H9 (cell line): ENCODE data around the gene IL17F. TPM values are rescaled to one million over a fixed set of nuclear protein-coding genes. Genes with fewer than 3 reads are reported as not detected.

Source experiments
- DNase-seq: peaks from one replicate; pipeline ENCODE4 v3.0.0-alpha.2; 2017
- H2AFZ ChIP-seq: one replicate; pipeline ENCODE4 v1.6.1; 2013; ENCODE audit warnings: mild to moderate bottlenecking, low read length, control low read depth, moderate library complexity
- H2AK5ac ChIP-seq: 2 replicates; pipeline ENCODE4 v1.6.1; 2013; ENCODE audit warnings: low read length, control low read depth, mixed read lengths; ENCODE audit not compliant: insufficient read length
- H2BK120ac ChIP-seq: one replicate; pipeline ENCODE4 v1.6.1; 2013; ENCODE audit warnings: low read depth, mild to moderate bottlenecking, low read length, control low read depth, inconsistent platforms; ENCODE audit not compliant: poor library complexity, severe bottlenecking
- H2BK12ac ChIP-seq: 2 replicates; pipeline ENCODE4 v1.6.1; 2013; ENCODE audit warnings: low read length, control low read depth, mixed read lengths, low read depth; ENCODE audit not compliant: insufficient read length
- H2BK15ac ChIP-seq: 2 replicates; pipeline ENCODE4 v1.6.1; 2013; ENCODE audit warnings: low read depth, low read length, control low read depth
- H2BK20ac ChIP-seq: one replicate; pipeline ENCODE4 v1.6.1; 2013; ENCODE audit warnings: low read depth, mild to moderate bottlenecking, low read length, control low read depth, inconsistent platforms; ENCODE audit not compliant: poor library complexity, severe bottlenecking
- H2BK5ac ChIP-seq: 2 replicates; pipeline ENCODE4 v1.6.1; 2013; ENCODE audit warnings: low read length, control low read depth, mixed read lengths; ENCODE audit not compliant: insufficient read length
- H3K14ac ChIP-seq: 2 replicates; pipeline ENCODE4 v1.6.1; 2013; ENCODE audit warnings: low read length, control low read depth; ENCODE audit not compliant: insufficient read depth
- H3K18ac ChIP-seq: 2 replicates; pipeline ENCODE4 v1.6.1; 2013; ENCODE audit warnings: low read depth, mild to moderate bottlenecking, mixed read lengths, low read length, control low read depth; ENCODE audit not compliant: insufficient read length
- H3K23ac ChIP-seq: 2 replicates; pipeline ENCODE4 v1.6.1; 2013; ENCODE audit warnings: low read length, control low read depth, mixed read lengths, low read depth; ENCODE audit not compliant: insufficient read length
- H3K23me2 ChIP-seq: 2 replicates; pipeline ENCODE4 v1.6.1; 2013; ENCODE audit warnings: low read depth, mild to moderate bottlenecking, mixed read lengths, low read length, control low read depth; ENCODE audit not compliant: insufficient read length, poor library complexity, severe bottlenecking
- H3K27ac ChIP-seq: 2 replicates; pipeline ENCODE4 v1.5.1; 2013; ENCODE audit warnings: low read length, control low read depth, mixed read lengths, low read depth; ENCODE audit not compliant: insufficient read length
- H3K27me3 ChIP-seq: 2 replicates; pipeline ENCODE4 v1.6.1; 2013; ENCODE audit warnings: low read length, control low read depth, inconsistent platforms; ENCODE audit not compliant: insufficient read depth
- H3K4ac ChIP-seq: 2 replicates; pipeline ENCODE4 v1.6.1; 2013; ENCODE audit warnings: low read depth, mild to moderate bottlenecking, control low read depth, inconsistent platforms, low read length, moderate library complexity
- H3K4me1 ChIP-seq: 2 replicates; pipeline ENCODE4 v1.6.1; 2013; ENCODE audit warnings: low read length, control low read depth, inconsistent platforms; ENCODE audit not compliant: insufficient read depth
- H3K4me2 ChIP-seq: 2 replicates; pipeline ENCODE4 v1.6.1; 2013; ENCODE audit warnings: low read length, control low read depth, mixed read lengths; ENCODE audit not compliant: insufficient read length, insufficient read depth
- H3K56ac ChIP-seq: 2 replicates; pipeline ENCODE4 v1.6.1; 2013; ENCODE audit warnings: low read depth, mild to moderate bottlenecking, mixed read lengths, low read length, control low read depth; ENCODE audit not compliant: insufficient read length
- H3K79me1 ChIP-seq: 2 replicates; pipeline ENCODE4 v1.6.1; 2013; ENCODE audit warnings: low read depth, mild to moderate bottlenecking, moderate library complexity, low read length, control low read depth, inconsistent platforms; ENCODE audit not compliant: insufficient read depth, poor library complexity, severe bottlenecking
- H3K79me2 ChIP-seq: 2 replicates; pipeline ENCODE4 v1.6.1; 2013; ENCODE audit warnings: low read length, control low read depth, inconsistent platforms; ENCODE audit not compliant: insufficient read depth
- H3K9ac ChIP-seq: 2 replicates; pipeline ENCODE4 v1.6.1; 2013; ENCODE audit warnings: low read length, control low read depth, mixed read lengths; ENCODE audit not compliant: insufficient read length; ENCODE audit errors: extremely low read depth
- H3K9me3 ChIP-seq: one replicate; pipeline ENCODE4 v1.6.1; 2013; ENCODE audit warnings: low read depth, low read length, inconsistent platforms; ENCODE audit not compliant: control insufficient read depth
- H3T11ph ChIP-seq: one replicate; pipeline ENCODE4 v1.6.1; 2013; ENCODE audit warnings: mild to moderate bottlenecking, low read length, control low read depth, inconsistent platforms
- H4K20me1 ChIP-seq: one replicate; pipeline ENCODE4 v1.6.1; 2013; ENCODE audit not compliant: control insufficient read depth, insufficient read length, insufficient read depth
- H4K5ac ChIP-seq: 2 replicates; pipeline ENCODE4 v1.6.1; 2013; ENCODE audit warnings: low read depth, mild to moderate bottlenecking, mixed read lengths, low read length, control low read depth; ENCODE audit not compliant: insufficient read length
- H4K8ac ChIP-seq: replicated peaks from 2 replicates; pipeline ENCODE4 v1.6.1; 2013; ENCODE audit warnings: low read length, control low read depth, mixed read lengths, low read depth; ENCODE audit not compliant: insufficient read length
- H4K91ac ChIP-seq: 2 replicates; pipeline ENCODE4 v1.6.1; 2013; ENCODE audit warnings: low read depth, mild to moderate bottlenecking, moderate library complexity, mixed read lengths, low read length, control low read depth; ENCODE audit not compliant: insufficient read length
- H3K27ac Mint-ChIP-seq, 3 experiments: 2 replicates in 2 of 3; 3 replicates in 1 of 3; pipeline ENCODE4 v1.8.0; 2020 to 2021; ENCODE audit warnings: mixed read lengths in 3 of 3, mild to moderate bottlenecking in 1 of 3, moderate library complexity in 1 of 3
- H3K27me3 Mint-ChIP-seq: 2 replicates; pipeline ENCODE4 v1.8.0; 2021; ENCODE audit warnings: low read depth, mild to moderate bottlenecking, moderate library complexity, mixed read lengths
- H3K36me3 Mint-ChIP-seq, 3 experiments: 2 replicates in 2 of 3; 3 replicates in 1 of 3; pipeline ENCODE4 v1.8.0; 2020 to 2021; ENCODE audit warnings: low read depth in 3 of 3, mixed read lengths in 3 of 3; ENCODE audit not compliant: insufficient read depth in 1 of 3
- H3K4me1 Mint-ChIP-seq, 2 experiments: 2 replicates each; pipeline ENCODE4 v1.8.0; 2020; ENCODE audit warnings: mixed read lengths in 2 of 2
- H3K4me3 Mint-ChIP-seq, 2 experiments: 2 replicates in 1 of 2; 3 replicates in 1 of 2; pipeline ENCODE4 v1.8.0; 2020 to 2021; ENCODE audit warnings: mild to moderate bottlenecking in 2 of 2, mixed read lengths in 2 of 2, moderate library complexity in 1 of 2
- H3K9me3 Mint-ChIP-seq, 2 experiments: 2 replicates in 1 of 2; 3 replicates in 1 of 2; pipeline ENCODE4 v1.8.0; 2020; ENCODE audit warnings: mild to moderate bottlenecking in 2 of 2, mixed read lengths in 2 of 2, moderate library complexity in 1 of 2
- WGBS: extraction: QIAGEN DNeasy Blood & Tissue Kit; methylation state at CpG from one replicate; pipeline ENCODE4 v1.1.7; 2013; ENCODE audit warnings: missing lambda C conversion rate, low lambda C conversion rate, mixed read lengths; ENCODE audit not compliant: insufficient read length; ENCODE audit errors: extremely low coverage; 5-methylcytosine and 5-hydroxymethylcytosine counted together
- total RNA-seq: library from RNA; stranded (reverse); gene quantifications from 2 replicates; pipeline ENCODE4 v1.2.1, GENCODE V29; 2021
- TF ChIP-seq, protein P1 (sequence below): fragments of 200-600 bp; sonication (generic); conservative IDR thresholded peaks from 3 replicates; pipeline ENCODE4 v1.8.0; 2021; ENCODE audit warnings: antibody characterized with exemption, mild to moderate bottlenecking

The IL17F gene
- total RNA-seq, 1 experiment from 2014 or later: not detected

DNA sequence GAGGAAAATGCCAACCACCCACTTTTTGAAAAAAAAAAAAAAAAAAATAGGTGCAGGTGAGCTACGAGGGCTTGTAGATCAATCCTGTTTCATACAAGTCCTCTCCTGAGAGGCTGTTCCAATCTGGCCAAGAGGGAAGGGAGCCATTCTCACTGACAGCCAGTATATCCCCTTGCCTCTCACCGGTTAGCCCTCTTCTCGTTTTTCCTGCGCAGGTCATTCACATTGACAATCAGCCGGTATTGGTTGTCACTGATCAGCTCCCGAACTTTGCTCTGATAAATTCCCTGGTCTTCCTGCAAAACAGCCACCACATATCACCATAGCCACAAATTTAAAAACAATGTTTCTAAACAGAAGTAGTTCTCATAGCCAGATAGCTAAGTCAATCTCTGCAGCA lies 38.8 kb upstream of the IL17F start:
- Histone ChIP-seq H3K4me1 (peaks cover 3% of the 10 kb centered on the region; the same call in 1 of the 2 replicates), H2AFZ (no peak overlapping the region), H4K20me1 (no peaks in the 10 kb centered on the region), H4K91ac (no peak overlapping the region), H3K79me1 (peaks cover 10% of the 10 kb centered on the region), H3K4ac (no peak overlapping the region), H3K14ac (no peak overlapping the region), H2BK20ac (no peak overlapping the region), H3K18ac (no peak overlapping the region), H4K5ac (no peak overlapping the region), H3T11ph (no peak overlapping the region), H2BK12ac (no peak overlapping the region), H3K23me2 (peaks cover 3% of the 10 kb centered on the region), H2BK120ac (no peak overlapping the region), H3K4me2 (peak overlapping the region; percentile 77), H2AK5ac (no peak overlapping the region), H2BK15ac (no peak overlapping the region), H3K9me3 (no peaks in the 10 kb centered on the region), H3K23ac (no peak overlapping the region), H3K9ac (peak overlapping the region; percentile 83), H3K79me2 (peaks cover 12% of the 10 kb centered on the region; the same call in 1 of the 2 replicates), H3K27ac (no peak overlapping the region), H4K8ac (no peak overlapping the region), H3K27me3 (no peaks in the 10 kb centered on the region), H2BK5ac (no peak overlapping the region), H3K56ac (no peak overlapping the region)
- Mint-ChIP-seq H3K27ac (peak overlapping the region in 2 of 3 experiments; percentile 10 to 25; a peak in 4 of 7 replicates), H3K9me3 (no peaks in the 10 kb centered on the region), H3K27me3 (no peaks in the 10 kb centered on the region), H3K4me1 (peaks cover 14 to 20% of the 10 kb centered on the region in 2 experiments), H3K36me3 (peaks cover 49 to 56% (median 53%) of the 10 kb centered on the region in 3 experiments), H3K4me3 (no peak overlapping the region)
- TF ChIP-seq, protein P1, sequence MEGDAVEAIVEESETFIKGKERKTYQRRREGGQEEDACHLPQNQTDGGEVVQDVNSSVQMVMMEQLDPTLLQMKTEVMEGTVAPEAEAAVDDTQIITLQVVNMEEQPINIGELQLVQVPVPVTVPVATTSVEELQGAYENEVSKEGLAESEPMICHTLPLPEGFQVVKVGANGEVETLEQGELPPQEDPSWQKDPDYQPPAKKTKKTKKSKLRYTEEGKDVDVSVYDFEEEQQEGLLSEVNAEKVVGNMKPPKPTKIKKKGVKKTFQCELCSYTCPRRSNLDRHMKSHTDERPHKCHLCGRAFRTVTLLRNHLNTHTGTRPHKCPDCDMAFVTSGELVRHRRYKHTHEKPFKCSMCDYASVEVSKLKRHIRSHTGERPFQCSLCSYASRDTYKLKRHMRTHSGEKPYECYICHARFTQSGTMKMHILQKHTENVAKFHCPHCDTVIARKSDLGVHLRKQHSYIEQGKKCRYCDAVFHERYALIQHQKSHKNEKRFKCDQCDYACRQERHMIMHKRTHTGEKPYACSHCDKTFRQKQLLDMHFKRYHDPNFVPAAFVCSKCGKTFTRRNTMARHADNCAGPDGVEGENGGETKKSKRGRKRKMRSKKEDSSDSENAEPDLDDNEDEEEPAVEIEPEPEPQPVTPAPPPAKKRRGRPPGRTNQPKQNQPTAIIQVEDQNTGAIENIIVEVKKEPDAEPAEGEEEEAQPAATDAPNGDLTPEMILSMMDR: no peak
- DNase-seq: no peak
- no CpG with 5 or more reads among the region's 6 CpGs for WGBS
